H1 (cell line): ENCODE data around the gene OSM. TPM values are rescaled to one million over a fixed set of nuclear protein-coding genes. Genes with fewer than 3 reads are reported as not detected.

Experiments used
- CTCF ChIA-PET: fragments of 300-600 bp; sonication (Branson Sonifier 250); formaldehyde crosslinking; loops from one replicate; lab custom pipeline; 2021; ENCODE audit not compliant: partially characterized antibody; lab: Charles Lee
- POLR2A ChIA-PET: fragments of 300-600 bp; sonication (Branson Sonifier 250); formaldehyde crosslinking; loops from one replicate; lab custom pipeline; 2021; ENCODE audit warnings: inconsistent platforms; ENCODE audit not compliant: partially characterized antibody; lab: Charles Lee
- DNase-seq, 2 experiments: peaks; one replicate each; pipeline versions ENCODE4 v3.0.0 to v3.0.0-alpha.2; 2010 to 2022; ENCODE audit warnings: low spot score in 2 of 2, low read depth in 1 of 2, mixed read lengths in 1 of 2
- FAIRE-seq: peaks from 2 replicates; lab custom pipeline; 2011; peaks lifted over from hg19 to GRCh38; lab: Jason Lieb, UNC
- H2AFZ ChIP-seq: 2 replicates; pipeline ENCODE4 v1.8.1; 2012; ENCODE audit warnings: low read length, inconsistent platforms
- H2AK5ac ChIP-seq: 2 replicates; pipeline ENCODE4 v1.6.1; 2013; ENCODE audit warnings: low read depth, low read length
- H2BK120ac ChIP-seq: replicated peaks from 2 replicates; pipeline ENCODE3; 2013; ENCODE audit warnings: low read depth, low read length, inconsistent platforms
- H2BK12ac ChIP-seq: 2 replicates; pipeline ENCODE4 v1.6.1; 2013; ENCODE audit warnings: low read depth, low read length
- H2BK15ac ChIP-seq: 2 replicates; pipeline ENCODE4 v1.6.1; 2013; ENCODE audit warnings: low read length
- H2BK20ac ChIP-seq: 2 replicates; pipeline ENCODE4 v1.6.1; 2013; ENCODE audit warnings: low read length
- H2BK5ac ChIP-seq: 2 replicates; pipeline ENCODE4 v1.6.1; 2013; ENCODE audit warnings: low read depth, low read length
- H3K14ac ChIP-seq: 2 replicates; pipeline ENCODE4 v1.6.1; 2013; ENCODE audit warnings: inconsistent platforms; ENCODE audit not compliant: insufficient read length
- H3K18ac ChIP-seq: 2 replicates; pipeline ENCODE4 v1.6.1; 2013; ENCODE audit warnings: low read length; ENCODE audit errors: extremely low read depth
- H3K23ac ChIP-seq: 2 replicates; pipeline ENCODE4 v1.6.1; 2013; ENCODE audit warnings: inconsistent platforms; ENCODE audit not compliant: insufficient read length
- H3K23me2 ChIP-seq: 2 replicates; pipeline ENCODE4 v1.6.1; 2013; ENCODE audit warnings: low read depth, low read length
- H3K27ac ChIP-seq: 2 replicates; pipeline ENCODE4 v1.6.1; 2011; ENCODE audit warnings: low read depth, low read length, inconsistent platforms
- H3K27me3 ChIP-seq, 4 experiments: replicated peaks in 1 of 4; 1 replicate in 1 of 4; 2 replicates in 3 of 4; pipeline versions ENCODE4 v1.6.1 to v1.8.1; 2011 to 2013; ENCODE audit warnings: low read length in 3 of 4, mild to moderate bottlenecking in 3 of 4, inconsistent platforms in 2 of 4, mixed read lengths in 2 of 4, moderate library complexity in 1 of 4; ENCODE audit not compliant: control insufficient read depth in 3 of 4, insufficient read depth in 3 of 4; ENCODE audit errors: extremely low read depth in 1 of 4
- H3K36me3 ChIP-seq, 4 experiments: 2 replicates each; pipeline versions ENCODE4 v1.6.1 to v1.8.1; 2011 to 2013; ENCODE audit warnings: mild to moderate bottlenecking in 4 of 4, low read length in 3 of 4, moderate library complexity in 2 of 4, control low read depth in 1 of 4, inconsistent platforms in 1 of 4; ENCODE audit not compliant: insufficient read depth in 4 of 4, control insufficient read depth in 2 of 4
- H3K4ac ChIP-seq: replicated peaks from 2 replicates; pipeline ENCODE3; 2013; ENCODE audit warnings: low read length, low read depth, mixed read lengths, inconsistent platforms; ENCODE audit not compliant: insufficient read length
- H3K4me1 ChIP-seq, 4 experiments: replicated peaks in 1 of 4; 1 replicate in 1 of 4; 2 replicates in 3 of 4; pipeline versions ENCODE4 v1.6.1 to v1.8.1; 2011 to 2013; ENCODE audit warnings: low read length in 3 of 4, inconsistent platforms in 2 of 4, mixed read lengths in 1 of 4; ENCODE audit not compliant: insufficient read depth in 4 of 4, control insufficient read depth in 3 of 4
- H3K4me2 ChIP-seq, 2 experiments: 2 replicates each; pipeline versions ENCODE4 v1.6.1 to v1.8.1; 2011 to 2013; ENCODE audit warnings: low read depth in 2 of 2, low read length in 2 of 2, control low read depth in 1 of 2, inconsistent platforms in 1 of 2, mild to moderate bottlenecking in 1 of 2; ENCODE audit not compliant: insufficient read depth in 1 of 2
- H3K4me3 ChIP-seq, 4 experiments: fragments of 200-600, 300-600 bp in 1 of 4; sonication (generic), shearing (Covaris generic), sonication (Bioruptor Twin) in 1 of 4; 2 replicates each; pipeline versions ENCODE4 v1.5.1 to v1.8.1; 2011 to 2016; ENCODE audit warnings: low read length in 4 of 4, low read depth in 3 of 4, control low read depth in 2 of 4, inconsistent platforms in 2 of 4, mild to moderate bottlenecking in 2 of 4, mixed read lengths in 1 of 4, moderate library complexity in 1 of 4; ENCODE audit not compliant: insufficient read depth in 2 of 4; ENCODE audit errors: extremely low read depth in 1 of 4
- H3K56ac ChIP-seq: replicated peaks from 2 replicates; pipeline ENCODE3; 2013; ENCODE audit warnings: low read depth, mild to moderate bottlenecking, mixed read lengths, low read length, inconsistent platforms; ENCODE audit not compliant: insufficient read length
- H3K79me1 ChIP-seq: 2 replicates; pipeline ENCODE4 v1.6.1; 2013; ENCODE audit warnings: low read depth, low read length, control low read depth
- H3K79me2 ChIP-seq, 2 experiments: 2 replicates each; pipeline versions ENCODE4 v1.6.1 to v1.8.1; 2012 to 2013; ENCODE audit warnings: low read length in 2 of 2, mild to moderate bottlenecking in 2 of 2, inconsistent platforms in 1 of 2; ENCODE audit not compliant: insufficient read depth in 2 of 2, control insufficient read depth in 1 of 2
- H3K9ac ChIP-seq, 4 experiments: replicated peaks in 1 of 4; 1 replicate in 1 of 4; 2 replicates in 3 of 4; pipeline versions ENCODE4 v1.6.1 to v1.8.1; 2011 to 2013; ENCODE audit warnings: low read depth in 3 of 4, low read length in 3 of 4, control low read depth in 2 of 4, mild to moderate bottlenecking in 2 of 4, moderate library complexity in 2 of 4, inconsistent platforms in 1 of 4; ENCODE audit errors: extremely low read depth in 1 of 4
- H3K9me3 ChIP-seq, 2 experiments: 2 replicates each; pipeline versions ENCODE4 v1.6.1 to v1.8.1; 2012 to 2013; ENCODE audit warnings: mild to moderate bottlenecking in 2 of 2, moderate library complexity in 2 of 2, control low read depth in 1 of 2, inconsistent platforms in 1 of 2, low read depth in 1 of 2, low read length in 1 of 2, mixed read lengths in 1 of 2; ENCODE audit not compliant: insufficient read depth in 2 of 2
- H4K20me1 ChIP-seq, 2 experiments: replicated peaks in 1 of 2; 2 replicates each; pipeline versions ENCODE3 to v1.8.1; 2011 to 2013; ENCODE audit warnings: inconsistent platforms in 2 of 2, low read length in 2 of 2, mild to moderate bottlenecking in 1 of 2; ENCODE audit not compliant: insufficient read depth in 2 of 2, control insufficient read depth in 1 of 2
- H4K5ac ChIP-seq: 2 replicates; pipeline ENCODE4 v1.6.1; 2013; ENCODE audit warnings: low read length, low read depth, mixed read lengths, inconsistent platforms; ENCODE audit not compliant: insufficient read length
- H4K8ac ChIP-seq: 2 replicates; pipeline ENCODE4 v1.8.0; 2013; ENCODE audit warnings: mild to moderate bottlenecking, moderate library complexity, low read length, inconsistent platforms; ENCODE audit not compliant: insufficient read depth; ENCODE audit errors: extremely low read depth
- H4K91ac ChIP-seq: replicated peaks from 2 replicates; pipeline ENCODE3; 2013; ENCODE audit warnings: low read length, mixed read lengths, inconsistent platforms; ENCODE audit not compliant: insufficient read length
- BACH1 ChIP-seq: IDR thresholded peaks from 2 replicates; pipeline ENCODE4 v1.6.1; 2012; ENCODE audit warnings: low read length, improper control_type of control experiment
- CHD1 ChIP-seq: IDR thresholded peaks from 2 replicates; pipeline ENCODE4 v1.6.1; 2012; ENCODE audit warnings: low read depth, low read length, improper control_type of control experiment
- CHD2 ChIP-seq: IDR thresholded peaks from 2 replicates; pipeline ENCODE4 v1.6.1; 2012; ENCODE audit warnings: low read length, improper control_type of control experiment
- EZH2 ChIP-seq: fragments of 200-600 bp; sonication (generic); IDR thresholded peaks from 2 replicates; pipeline ENCODE4 v1.7.1; 2012; ENCODE audit warnings: low read depth, mild to moderate bottlenecking, moderate library complexity, low read length, inconsistent platforms; ENCODE audit not compliant: severe bottlenecking
- KDM1A ChIP-seq: fragments of 200-600, 300-600 bp; sonication (generic); IDR thresholded peaks from 2 replicates; pipeline ENCODE4 v1.7.1; 2016; ENCODE audit warnings: mild to moderate bottlenecking, low read length, borderline replicate concordance
- RAD21 ChIP-seq, 2 experiments: IDR thresholded peaks in 1 of 2; conservative IDR thresholded peaks in 1 of 2; 2 replicates each; pipeline ENCODE4 v1.6.1; 2011; ENCODE audit warnings: low read depth in 2 of 2, low read length in 2 of 2, improper control_type of control experiment in 1 of 2, inconsistent platforms in 1 of 2, mild to moderate bottlenecking in 1 of 2, moderate library complexity in 1 of 2
- SP1 ChIP-seq: IDR thresholded peaks from 2 replicates; pipeline ENCODE4 v1.6.1; 2011; ENCODE audit warnings: low read depth, low read length
- TAF7 ChIP-seq: optimal IDR thresholded peaks from 2 replicates; pipeline ENCODE3; 2011; ENCODE audit warnings: low read depth, mild to moderate bottlenecking, inconsistent platforms, low read length, moderate library complexity, borderline replicate concordance
- WGBS, 2 experiments: shearing (Covaris generic) in 1 of 2; methylation state at CpG; one replicate each; pipeline versions ENCODE4 v1.1.6 to v1.1.7; 2013 to 2015; ENCODE audit warnings: low lambda C conversion rate in 2 of 2, mixed read lengths in 2 of 2, inconsistent platforms in 1 of 2, low coverage in 1 of 2, missing lambda C conversion rate in 1 of 2; ENCODE audit not compliant: insufficient replicate concordance in 2 of 2, insufficient coverage in 1 of 2, insufficient read length in 1 of 2; ENCODE audit errors: extremely low coverage in 1 of 2, missing lambda C conversion rate in 1 of 2; 5-methylcytosine and 5-hydroxymethylcytosine counted together
- polyA plus RNA-seq, 7 experiments: library from polyadenylated mRNA; depleted of rRNA in 3 of 7; stranded (reverse) in 5 of 7; unstranded in 2 of 7; fragments of >200 nt in 5 of 7; fragments of 200-250 nt in 2 of 7; gene quantifications; 1 replicate in 5 of 7; 2 replicates in 1 of 7; 4 replicates in 1 of 7; pipeline versions ENCODE4 v1.2.1 to v1.2.3, GENCODE V29; 2011 to 2013; ENCODE audit warnings: missing spikeins in 2 of 7, mixed read lengths in 2 of 7
- total RNA-seq: library from RNA; stranded (reverse); fragmentation: NEBNext Ultra II Directional; extraction: Animal tissue kit (Norgen Biotek cat#: 25700); gene quantifications from 2 replicates; pipeline ENCODE4 v1.2.1, GENCODE V29; 2021
- TF ChIP-seq, protein P1 (sequence below): IDR thresholded peaks from 2 replicates; pipeline ENCODE4 v1.6.1; 2012; ENCODE audit warnings: low read length, inconsistent platforms
- TF ChIP-seq, protein P2 (sequence below): IDR thresholded peaks from 2 replicates; pipeline ENCODE4 v1.6.1; 2011; ENCODE audit warnings: low read length, improper control_type of control experiment

The OSM gene
- total and polyA plus RNA-seq, 2 of the 8 experiments (the other 6 are each of a cell fraction or from before 2014, with no cell fraction given), result not detected

DNA sequence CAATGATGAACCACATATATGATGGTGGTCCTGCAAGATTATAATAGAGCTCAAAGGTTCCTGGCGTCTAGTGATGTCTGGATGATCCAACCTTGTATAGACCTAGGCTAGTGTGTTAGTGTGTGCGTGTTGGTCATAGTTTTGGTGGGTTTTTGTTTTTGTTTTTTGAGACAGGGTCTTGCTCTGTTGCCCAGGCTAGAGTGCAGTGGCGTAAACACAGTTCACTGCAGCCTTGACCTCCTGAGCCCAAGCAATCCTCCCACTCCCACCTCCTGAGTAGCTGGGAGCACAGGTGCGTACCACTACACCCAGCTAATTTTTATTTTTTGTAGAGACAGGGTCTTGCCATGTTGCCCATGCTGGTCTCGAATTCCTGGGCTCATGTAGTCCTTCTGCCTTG is 13.3 kb upstream of the OSM start:
- no peaks in the 10 kb centered on the region; the same call in 1 of the 2 replicates for H3K23me2 ChIP-seq
- H2BK12ac ChIP-seq, result no peak overlapping the region
- H3K14ac ChIP-seq, result no peak overlapping the region
- no peak overlapping the region for H2BK20ac ChIP-seq
- no peak overlapping the region for H3K4me2 ChIP-seq
- ChIA-PET POLR2A (interaction anchor here (1.4 to 1.7 kb wide), 2 partner anchors 8 to 17 kb away, joined by 3 read pairs; no protein-coding TSS in a partner anchor), CTCF (interaction anchor here (0.5 to 5.3 kb wide), 8 partner anchors 8 to 703 kb away, joined by 3 to 35 read pairs (median 4); partner anchors contain the start of genes CASTOR1 and TBC1D10A)
- peaks cover 0 to 10% (median 3%) of the 10 kb centered on the region in 4 experiments; a peak in 3 of 7 replicates for H3K4me1 ChIP-seq
- H4K20me1 ChIP-seq, result no peaks in the 10 kb centered on the region
- WGBS, 2 experiments, result 91% methylated on average over 5 of the region's 5 CpGs; no CpG with 5 or more reads in 1 of the 2 experiments
- no peak overlapping the region for H3K18ac ChIP-seq
- no peak overlapping the region for H3K56ac ChIP-seq
- H2AFZ ChIP-seq, result no peak overlapping the region
- no peak overlapping the region for H3K9ac ChIP-seq
- TF ChIP-seq TAF7 (no peak), RAD21 (IDR thresholded peaks at IDR 0.05 in 1 of 2, conservative IDR thresholded peaks at IDR 0.05 in 1 of 2; ENCODE audit: low read depth in 2 of 2, low read length in 2 of 2) (no peak), BACH1 (no peak), SP1 (no peak), CHD1 (no peak), EZH2 (no peak), KDM1A (no peak), CHD2 (no peak)
- TF ChIP-seq, protein P1, sequence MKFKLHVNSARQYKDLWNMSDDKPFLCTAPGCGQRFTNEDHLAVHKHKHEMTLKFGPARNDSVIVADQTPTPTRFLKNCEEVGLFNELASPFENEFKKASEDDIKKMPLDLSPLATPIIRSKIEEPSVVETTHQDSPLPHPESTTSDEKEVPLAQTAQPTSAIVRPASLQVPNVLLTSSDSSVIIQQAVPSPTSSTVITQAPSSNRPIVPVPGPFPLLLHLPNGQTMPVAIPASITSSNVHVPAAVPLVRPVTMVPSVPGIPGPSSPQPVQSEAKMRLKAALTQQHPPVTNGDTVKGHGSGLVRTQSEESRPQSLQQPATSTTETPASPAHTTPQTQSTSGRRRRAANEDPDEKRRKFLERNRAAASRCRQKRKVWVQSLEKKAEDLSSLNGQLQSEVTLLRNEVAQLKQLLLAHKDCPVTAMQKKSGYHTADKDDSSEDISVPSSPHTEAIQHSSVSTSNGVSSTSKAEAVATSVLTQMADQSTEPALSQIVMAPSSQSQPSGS, result no peak
- TF ChIP-seq, protein P2, sequence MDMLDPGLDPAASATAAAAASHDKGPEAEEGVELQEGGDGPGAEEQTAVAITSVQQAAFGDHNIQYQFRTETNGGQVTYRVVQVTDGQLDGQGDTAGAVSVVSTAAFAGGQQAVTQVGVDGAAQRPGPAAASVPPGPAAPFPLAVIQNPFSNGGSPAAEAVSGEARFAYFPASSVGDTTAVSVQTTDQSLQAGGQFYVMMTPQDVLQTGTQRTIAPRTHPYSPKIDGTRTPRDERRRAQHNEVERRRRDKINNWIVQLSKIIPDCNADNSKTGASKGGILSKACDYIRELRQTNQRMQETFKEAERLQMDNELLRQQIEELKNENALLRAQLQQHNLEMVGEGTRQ, result no peak
- H3K27ac ChIP-seq, result no peak overlapping the region
- H3K4ac ChIP-seq, result no peak overlapping the region
- H3K79me2 ChIP-seq, result no peaks in the 10 kb centered on the region
- no peaks in the 10 kb centered on the region for H3K36me3 ChIP-seq
- H3K23ac ChIP-seq, result no peak overlapping the region
- H3K4me3 ChIP-seq, result no peak overlapping the region
- no peak overlapping the region for H2BK120ac ChIP-seq
- H4K5ac ChIP-seq, result no peak overlapping the region
- no peaks in the 10 kb centered on the region for H3K9me3 ChIP-seq
- DNase-seq (no peak), FAIRE-seq (no peak)
- H2BK15ac ChIP-seq, result no peak overlapping the region
- H2AK5ac ChIP-seq, result no peak overlapping the region
- H2BK5ac ChIP-seq, result no peak overlapping the region
- H3K79me1 ChIP-seq, result no peaks in the 10 kb centered on the region
- H3K27me3 ChIP-seq, result no peaks in the 10 kb centered on the region
- no peak overlapping the region for H4K8ac ChIP-seq
- H4K91ac ChIP-seq, result no peak overlapping the region
